IPS-15b (cell line): ENCODE data around the gene NCAPG.

Experiments used
- H3K27me3 ChIP-seq: one replicate; pipeline ENCODE4 v1.6.1; 2013; ENCODE audit warnings: low read length; ENCODE audit not compliant: control insufficient read depth, insufficient read depth
- H3K36me3 ChIP-seq: one replicate; pipeline ENCODE4 v1.6.1; 2013; ENCODE audit warnings: low read length; ENCODE audit not compliant: control insufficient read depth, insufficient read depth
- H3K4me1 ChIP-seq: one replicate; pipeline ENCODE4 v1.6.1; 2013; ENCODE audit warnings: mild to moderate bottlenecking, low read length; ENCODE audit not compliant: control insufficient read depth, insufficient read depth
- H3K4me3 ChIP-seq: one replicate; pipeline ENCODE4 v1.5.1; 2013; ENCODE audit warnings: low read depth, low read length
- H3K9ac ChIP-seq: one replicate; pipeline ENCODE4 v1.6.1; 2013; ENCODE audit warnings: low read depth, mild to moderate bottlenecking, low read length
- H3K9me3 ChIP-seq: one replicate; pipeline ENCODE4 v1.6.1; 2013; ENCODE audit warnings: mild to moderate bottlenecking, low read length; ENCODE audit not compliant: control insufficient read depth, insufficient read depth

NCAPG gene

DNA sequence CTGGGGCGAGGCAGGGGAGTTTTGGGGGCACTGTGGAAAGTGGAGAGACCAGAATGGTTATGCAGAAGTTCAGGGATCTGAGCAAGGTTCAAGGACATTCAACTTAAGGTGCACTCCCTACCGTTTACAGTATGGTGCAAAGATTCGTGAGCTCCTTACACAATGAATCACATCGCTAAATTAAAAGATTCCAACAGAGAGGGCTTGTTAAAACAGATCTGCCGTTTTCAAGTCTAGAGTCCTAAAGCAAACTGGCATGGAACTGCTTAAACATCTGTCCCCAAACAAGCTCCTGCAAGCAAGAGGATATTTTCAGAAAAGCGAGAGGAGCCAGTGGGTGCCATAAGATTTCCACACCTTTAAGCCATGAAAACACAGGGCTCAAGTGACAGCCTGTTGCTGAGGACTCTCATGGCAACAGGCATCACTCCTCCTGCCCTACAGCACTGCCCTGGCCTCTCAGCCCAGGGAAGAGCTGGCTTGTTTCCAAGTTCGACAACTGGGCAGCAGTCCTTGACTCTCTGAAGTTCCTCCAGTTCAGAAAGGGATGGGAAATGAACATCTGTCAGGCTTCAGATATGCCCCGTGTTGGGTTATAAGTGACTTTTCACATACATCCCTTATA, 39.4 kb upstream of the NCAPG start:
- no peaks in the 10 kb centered on the region for H3K4me1 ChIP-seq
- no peaks in the 10 kb centered on the region for H3K27me3 ChIP-seq
- no peak overlapping the region for H3K4me3 ChIP-seq
- no peaks in the 10 kb centered on the region for H3K9me3 ChIP-seq
- H3K9ac ChIP-seq, result no peak overlapping the region
- H3K36me3 ChIP-seq, result no peaks in the 10 kb centered on the region

DNA sequence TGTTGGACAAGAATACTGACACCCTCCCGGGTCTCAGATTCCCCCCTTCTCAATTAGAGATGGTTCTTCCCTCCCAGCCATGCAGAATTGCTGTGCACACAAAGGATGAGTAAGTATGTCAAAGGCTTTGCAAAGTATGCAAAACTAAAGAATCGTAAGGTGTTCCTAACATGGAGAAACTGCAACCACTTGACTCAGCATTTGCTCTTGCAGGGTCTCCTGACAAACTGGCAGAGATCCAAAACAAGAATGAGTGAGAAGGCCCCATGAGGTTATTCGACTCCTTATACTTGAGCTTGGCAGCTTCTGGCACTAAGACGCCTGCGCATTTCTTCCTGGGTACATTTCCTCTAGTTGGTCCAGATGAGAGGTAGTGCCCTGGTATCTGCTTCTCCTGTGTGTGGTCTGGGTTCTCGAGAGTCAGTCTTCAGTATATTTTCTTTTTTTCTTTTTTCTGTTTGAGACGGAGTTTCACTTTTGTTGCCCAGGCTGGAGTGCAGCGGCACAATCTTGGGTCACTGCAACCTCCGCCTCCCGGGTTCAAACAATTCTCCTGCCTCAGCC, 37.6 kb upstream of the NCAPG start:
- Histone ChIP-seq H3K9me3 (no peaks in the 10 kb centered on the region), H3K4me1 (no peaks in the 10 kb centered on the region), H3K9ac (no peak overlapping the region), H3K4me3 (no peak overlapping the region), H3K27me3 (no peaks in the 10 kb centered on the region), H3K36me3 (no peaks in the 10 kb centered on the region)

DNA sequence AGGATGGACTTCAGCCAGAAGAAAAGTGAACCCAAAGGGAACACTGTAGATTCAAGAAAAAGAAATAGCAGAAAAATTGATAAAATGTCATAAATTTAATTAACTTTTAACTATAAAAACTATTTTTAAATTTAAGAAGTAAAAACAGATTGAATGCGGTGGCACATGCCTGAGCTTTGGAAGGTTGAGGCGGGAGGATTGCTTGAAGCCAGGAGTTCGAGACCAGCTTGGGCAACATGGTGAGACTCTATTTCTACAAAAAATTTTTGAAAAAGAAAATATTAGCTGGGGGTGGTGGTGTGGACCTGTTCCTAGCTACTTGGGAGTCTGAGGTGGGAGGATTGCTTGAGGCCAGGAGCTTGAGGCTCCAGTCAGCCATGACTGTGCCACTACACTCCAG, 32.3 kb upstream of the NCAPG start:
- H3K36me3 ChIP-seq, result no peaks in the 10 kb centered on the region
- peaks cover 46% of the 10 kb centered on the region for H3K27me3 ChIP-seq
- no peaks in the 10 kb centered on the region for H3K9me3 ChIP-seq
- no peak overlapping the region for H3K9ac ChIP-seq
- no peak overlapping the region for H3K4me3 ChIP-seq
- H3K4me1 ChIP-seq, result peaks cover 3% of the 10 kb centered on the region

DNA sequence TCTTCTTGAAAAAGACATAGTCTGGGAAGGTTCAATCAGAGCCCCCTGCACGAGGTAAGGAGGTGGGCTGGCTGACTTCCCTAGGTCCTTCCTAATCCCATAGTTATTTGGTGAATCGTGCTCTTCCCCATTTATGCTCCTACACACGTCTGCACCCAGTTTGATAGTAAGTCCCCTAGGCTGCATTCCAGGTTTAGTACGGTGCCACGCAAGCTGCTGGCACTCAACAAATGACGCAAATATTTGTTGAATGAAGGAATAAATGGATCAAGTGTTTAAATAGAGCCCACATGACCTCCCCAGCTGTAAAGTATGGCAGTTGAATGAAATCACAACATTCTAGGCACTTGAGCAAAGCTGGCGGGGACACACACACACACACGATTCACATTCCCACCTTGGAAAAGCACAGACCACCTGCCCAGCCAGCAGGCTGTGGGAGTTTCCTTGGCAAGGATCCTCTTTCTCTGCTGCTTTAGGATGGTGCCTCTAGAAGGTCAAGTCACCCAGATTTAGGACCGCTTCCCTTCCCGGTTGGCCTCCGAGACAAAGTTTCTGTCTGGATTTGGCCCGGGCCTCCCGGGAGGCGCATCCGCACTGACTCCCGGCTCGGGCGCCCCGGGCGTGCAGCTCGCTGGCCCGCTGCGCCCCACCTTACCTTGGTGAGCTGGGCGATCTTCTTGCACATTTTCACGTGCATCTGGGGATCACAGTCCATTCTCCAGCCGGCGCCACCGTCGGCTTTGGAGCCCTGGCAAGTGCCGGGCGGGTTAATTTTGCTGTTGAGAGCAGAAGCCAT, 30.1 kb upstream of the NCAPG start:
- H3K4me3 ChIP-seq, result peak overlapping the region; percentile 53
- H3K9ac ChIP-seq, result no peak overlapping the region
- peaks cover 48% of the 10 kb centered on the region for H3K27me3 ChIP-seq
- peaks cover 3% of the 10 kb centered on the region for H3K4me1 ChIP-seq
- no peaks in the 10 kb centered on the region for H3K9me3 ChIP-seq
- no peaks in the 10 kb centered on the region for H3K36me3 ChIP-seq

DNA sequence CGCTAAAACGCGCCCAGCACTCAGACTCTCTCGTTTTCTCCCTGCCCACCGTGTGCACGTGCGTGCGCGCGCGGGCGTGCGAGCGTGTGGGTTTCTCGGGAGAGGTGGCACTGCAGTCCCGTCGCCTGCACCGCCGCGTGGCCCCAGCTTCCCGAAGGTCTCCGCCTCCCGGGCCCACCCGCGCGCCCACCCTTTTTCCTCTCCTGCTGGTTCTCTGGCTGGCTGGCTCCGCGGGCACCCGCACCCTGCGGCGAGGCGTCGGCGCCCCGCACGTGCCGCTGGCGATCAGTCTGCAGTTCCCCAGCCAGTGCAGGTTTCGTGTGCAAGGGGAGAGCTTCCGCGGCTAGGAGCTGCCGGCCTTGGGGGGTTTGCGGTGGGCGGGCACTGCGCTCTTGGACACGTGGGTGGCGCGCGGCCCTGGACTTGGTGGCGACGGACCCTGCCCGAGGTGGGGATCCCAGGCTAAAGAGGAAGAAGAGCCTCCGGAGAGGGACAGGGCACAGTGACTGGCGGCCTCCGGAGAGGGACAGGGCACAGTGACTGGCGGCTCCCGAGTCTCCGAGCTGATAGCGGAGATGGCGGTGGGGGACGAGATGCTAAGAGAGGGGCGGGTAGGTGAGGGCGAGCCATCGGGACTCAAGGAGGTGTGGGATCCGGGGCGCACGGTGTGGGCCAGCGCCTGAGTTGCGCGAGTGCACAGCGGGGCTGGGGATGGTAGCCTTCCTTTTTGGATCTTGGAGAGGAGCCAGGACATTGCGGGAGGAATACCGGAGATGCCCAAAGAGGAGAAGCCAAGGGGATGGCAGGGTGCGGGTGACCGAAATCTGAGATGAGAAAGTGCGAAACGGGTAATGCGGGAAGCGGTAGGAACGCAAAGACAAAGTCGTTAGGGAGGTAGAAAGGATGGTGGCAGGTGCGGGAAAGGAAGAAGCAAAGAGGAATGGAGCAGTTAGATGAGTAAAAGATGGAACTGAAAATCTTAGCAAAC, 29.2 kb upstream of the NCAPG start, which contains the start of gene FAM184B:
Gene FAM184B, minus strand, starts transcription at position 322 of the 988 bp plus-strand sequence. CDS start 322 bp downstream, outside the sequence.
- Histone ChIP-seq H3K9ac (no peak within 1 kb of the TSS), H3K36me3 (no peaks in the 10 kb centered on the region), H3K4me3 (peak within 1 kb of the TSS; percentile 53), H3K27me3 (peaks cover 48% of the 10 kb centered on the region), H3K9me3 (no peaks in the 10 kb centered on the region), H3K4me1 (peaks cover 3% of the 10 kb centered on the region)

DNA sequence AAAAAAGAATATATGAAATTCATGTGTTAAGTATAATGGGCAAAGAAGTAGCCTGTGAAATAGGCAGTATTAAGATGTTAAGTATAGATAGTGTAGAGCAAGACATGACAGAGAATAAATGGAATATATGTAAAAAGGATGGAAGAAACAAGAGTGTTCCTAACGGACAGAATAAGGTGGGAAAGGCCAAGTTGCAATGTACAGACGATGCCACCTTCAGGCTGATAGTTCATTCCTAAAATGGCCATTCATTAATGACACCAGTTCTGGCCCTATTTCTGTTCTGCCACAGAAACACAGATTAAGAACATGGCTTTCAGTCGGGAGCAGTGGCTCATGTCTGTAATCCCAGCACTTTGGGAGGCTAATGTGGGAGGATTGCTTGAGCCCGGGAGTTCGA, 24.9 kb upstream of the NCAPG start:
- no peaks in the 10 kb centered on the region for H3K4me1 ChIP-seq
- H3K9me3 ChIP-seq, result no peaks in the 10 kb centered on the region
- H3K9ac ChIP-seq, result no peak overlapping the region
- H3K4me3 ChIP-seq, result no peak overlapping the region
- H3K27me3 ChIP-seq, result peaks cover 28% of the 10 kb centered on the region
- no peaks in the 10 kb centered on the region for H3K36me3 ChIP-seq

GRCh38 chr4:17786567-17786966, 24.2 kb upstream of the NCAPG start:
- H3K4me3 ChIP-seq, result no peak overlapping the region
- no peak overlapping the region for H3K9ac ChIP-seq
- H3K27me3 ChIP-seq, result peaks cover 21% of the 10 kb centered on the region
- H3K36me3 ChIP-seq, result no peaks in the 10 kb centered on the region
- H3K9me3 ChIP-seq, result no peaks in the 10 kb centered on the region
- H3K4me1 ChIP-seq, result no peaks in the 10 kb centered on the region

DNA sequence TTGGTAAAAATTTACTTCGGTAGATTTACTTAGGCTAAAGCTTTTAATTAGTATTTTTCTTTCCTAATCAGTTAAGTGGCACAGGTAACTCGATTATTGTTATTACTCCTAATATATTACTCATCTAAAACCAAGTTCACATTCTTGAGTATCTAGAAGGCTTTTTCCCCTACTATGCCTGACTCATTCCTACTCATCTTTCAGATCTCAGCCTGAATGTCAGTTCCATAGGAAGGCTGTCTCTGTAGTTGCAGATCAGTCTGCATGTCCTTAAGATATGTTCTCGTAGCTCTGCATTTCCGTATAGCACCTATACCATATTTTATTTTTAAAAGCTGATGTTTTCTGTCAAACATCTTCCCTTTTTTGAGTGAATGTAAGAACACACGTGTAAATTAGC, 23.5 kb upstream of the NCAPG start:
- no peaks in the 10 kb centered on the region for H3K4me1 ChIP-seq
- H3K27me3 ChIP-seq, result peaks cover 14% of the 10 kb centered on the region
- H3K9me3 ChIP-seq, result no peaks in the 10 kb centered on the region
- H3K36me3 ChIP-seq, result no peaks in the 10 kb centered on the region
- no peak overlapping the region for H3K4me3 ChIP-seq
- no peak overlapping the region for H3K9ac ChIP-seq

GRCh38 chr4:17788956-17789355, 21.8 kb upstream of the NCAPG start:
- no peak overlapping the region for H3K4me3 ChIP-seq
- H3K9me3 ChIP-seq, result no peaks in the 10 kb centered on the region
- H3K4me1 ChIP-seq, result no peaks in the 10 kb centered on the region
- no peak overlapping the region for H3K9ac ChIP-seq
- no peaks in the 10 kb centered on the region for H3K36me3 ChIP-seq
- H3K27me3 ChIP-seq, result no peaks in the 10 kb centered on the region

DNA sequence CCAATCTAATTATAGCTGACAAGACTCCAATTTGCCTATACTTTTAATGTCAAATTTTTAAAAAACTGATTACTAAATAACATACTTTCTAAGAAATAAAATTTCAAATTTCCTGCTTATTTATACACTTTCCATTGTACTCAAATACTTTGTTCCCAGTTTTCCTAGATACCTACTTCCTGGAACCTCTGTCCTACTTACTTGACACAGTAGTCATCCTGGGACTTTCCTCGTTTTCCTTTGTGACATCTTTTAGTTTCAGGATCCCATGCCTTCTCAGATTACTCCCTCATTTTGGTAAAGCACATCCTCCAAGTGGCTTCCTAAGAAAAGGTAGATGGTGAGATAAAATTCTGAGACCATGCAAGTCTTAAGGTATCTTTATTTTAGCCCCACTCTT, 16.0 kb upstream of the NCAPG start:
- Histone ChIP-seq H3K9me3 (no peaks in the 10 kb centered on the region), H3K9ac (no peak overlapping the region), H3K36me3 (no peaks in the 10 kb centered on the region), H3K4me3 (no peak overlapping the region), H3K4me1 (no peaks in the 10 kb centered on the region), H3K27me3 (no peaks in the 10 kb centered on the region)

- no peaks in the 10 kb centered on the region for H3K4me1 ChIP-seq
- no peaks in the 10 kb centered on the region for H3K9me3 ChIP-seq
- H3K27me3 ChIP-seq, result no peaks in the 10 kb centered on the region
- no peak overlapping the region for H3K9ac ChIP-seq
- H3K36me3 ChIP-seq, result peaks cover 6% of the 10 kb centered on the region
- H3K4me3 ChIP-seq, result no peak overlapping the region
Observed at GRCh38 chr4:17797808-17798207, 13.0 kb upstream of the NCAPG start.
